Measurements from ENCODE around the gene B9D1. TPM values are rescaled to one million over a fixed set of nuclear protein-coding genes. Genes with fewer than 3 reads are reported as not detected.

The B9D1 gene
- total RNA-seq, 2 experiments from 2014 or later = 21.1 to 38.1 TPM

GRCh38 chr17:19322129-19322505 lies 40.4 kb downstream of the B9D1 start:
- DNase-seq (ENCODE audit: low spot score) = no peak
- TF ChIP-seq, protein P1, sequence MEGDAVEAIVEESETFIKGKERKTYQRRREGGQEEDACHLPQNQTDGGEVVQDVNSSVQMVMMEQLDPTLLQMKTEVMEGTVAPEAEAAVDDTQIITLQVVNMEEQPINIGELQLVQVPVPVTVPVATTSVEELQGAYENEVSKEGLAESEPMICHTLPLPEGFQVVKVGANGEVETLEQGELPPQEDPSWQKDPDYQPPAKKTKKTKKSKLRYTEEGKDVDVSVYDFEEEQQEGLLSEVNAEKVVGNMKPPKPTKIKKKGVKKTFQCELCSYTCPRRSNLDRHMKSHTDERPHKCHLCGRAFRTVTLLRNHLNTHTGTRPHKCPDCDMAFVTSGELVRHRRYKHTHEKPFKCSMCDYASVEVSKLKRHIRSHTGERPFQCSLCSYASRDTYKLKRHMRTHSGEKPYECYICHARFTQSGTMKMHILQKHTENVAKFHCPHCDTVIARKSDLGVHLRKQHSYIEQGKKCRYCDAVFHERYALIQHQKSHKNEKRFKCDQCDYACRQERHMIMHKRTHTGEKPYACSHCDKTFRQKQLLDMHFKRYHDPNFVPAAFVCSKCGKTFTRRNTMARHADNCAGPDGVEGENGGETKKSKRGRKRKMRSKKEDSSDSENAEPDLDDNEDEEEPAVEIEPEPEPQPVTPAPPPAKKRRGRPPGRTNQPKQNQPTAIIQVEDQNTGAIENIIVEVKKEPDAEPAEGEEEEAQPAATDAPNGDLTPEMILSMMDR (conservative IDR thresholded peaks at IDR 0.05; ENCODE audit: low read length) = 0 out of 2 replicates have a peak, but pooled peaks have one; percentile 12
- no peak for TF ChIP-seq EZH2phosphoT487 (IDR thresholded peaks at IDR 0.05; ENCODE audit: borderline replicate concordance, low read depth, low read length)
- BruUV-seq (replicated peaks) = no TSS peak
- Histone ChIP-seq H3K4me3 (ENCODE audit: low read depth, low read length, poor library complexity, severe bottlenecking) (no peak overlapping the region), H3K4me1 (ENCODE audit: insufficient read depth, low read length, poor library complexity, severe bottlenecking) (peaks cover 11% of the 10 kb centered on the region), H3K27ac (ENCODE audit: low read depth, low read length, poor library complexity, severe bottlenecking) (no peak overlapping the region), H3K79me2 (ENCODE audit: insufficient read depth, low read depth, low read length) (no peaks in the 10 kb centered on the region), H3K4me2 (ENCODE audit: low read length) (no peak overlapping the region), H2AFZ (ENCODE audit: low read length) (no peak overlapping the region), H3K9me2 (ENCODE audit: insufficient read depth, low read length) (no peaks in the 10 kb centered on the region), H3K36me3 (ENCODE audit: insufficient read depth, low read length) (no peaks in the 10 kb centered on the region), H4K20me1 (ENCODE audit: insufficient read depth, low read length) (no peaks in the 10 kb centered on the region), H3K9me3 (ENCODE audit: low read length) (peaks cover 10% of the 10 kb centered on the region; the same call in 1 of the 2 replicates)
- POLR2A ChIA-PET = interaction anchor here (0.7 to 1.1 kb wide), 2 partner anchors 8 to 1001 kb away, joined by 3 read pairs; no protein-coding TSS in a partner anchor
- CTCF ChIA-PET (ENCODE audit: unreplicated experiment) = no interaction called here
- intact Hi-C loops (cut with micrococcal nuclease; ENCODE audit: unreplicated experiment) = no loop called here

DNA sequence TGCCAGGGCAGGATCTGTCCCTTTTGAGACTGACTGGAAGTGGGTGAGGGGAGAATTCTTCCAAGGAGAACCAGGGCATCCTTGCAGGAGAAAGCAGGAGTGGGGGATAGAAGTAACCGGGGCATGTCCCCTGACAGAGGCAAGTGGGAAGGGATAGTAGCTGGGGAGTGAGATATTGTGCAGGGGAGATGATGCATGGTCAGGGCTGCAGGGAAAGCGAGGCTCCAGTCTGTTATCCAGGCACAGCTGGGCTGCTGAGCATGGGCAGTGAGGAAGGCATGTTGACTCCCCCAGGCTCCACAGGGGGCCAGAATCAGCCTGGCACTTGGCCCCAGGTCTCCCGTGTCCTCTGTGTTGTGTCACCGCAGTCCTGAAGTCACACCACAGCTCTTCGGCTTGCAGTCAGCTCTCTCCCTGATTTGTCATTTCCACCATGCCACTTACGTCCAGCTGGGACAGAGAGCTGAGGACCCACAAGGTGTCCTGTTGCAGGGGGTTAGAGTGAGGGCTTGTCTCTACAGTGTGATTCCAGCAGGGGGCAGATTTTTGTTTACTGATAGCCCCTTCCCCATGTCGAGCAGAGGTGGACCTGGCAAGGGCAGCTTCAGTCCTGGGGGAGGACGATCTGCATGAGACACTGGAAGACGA lies 40.9 kb downstream of the B9D1 start:
- POLR2A ChIA-PET = interaction anchor here (1.1 kb wide), 1 partner anchor 9 kb away, joined by 3 read pairs; no protein-coding TSS in a partner anchor
- no peaks in the 10 kb centered on the region for H3K36me3 ChIP-seq (ENCODE audit: insufficient read depth, low read length)
- H3K4me3 ChIP-seq (ENCODE audit: low read depth, low read length, poor library complexity, severe bottlenecking) = no peak overlapping the region
- DNase-seq (ENCODE audit: low spot score) = no peak
- H3K79me2 ChIP-seq (ENCODE audit: insufficient read depth, low read depth, low read length) = no peaks in the 10 kb centered on the region
- no TSS peak for BruUV-seq (replicated peaks)
- H3K4me2 ChIP-seq (ENCODE audit: low read length) = no peak overlapping the region
- intact Hi-C loops (cut with micrococcal nuclease; ENCODE audit: unreplicated experiment) = no loop called here
- peaks cover 16% of the 10 kb centered on the region for H3K4me1 ChIP-seq (ENCODE audit: insufficient read depth, low read length, poor library complexity, severe bottlenecking)
- H3K27ac ChIP-seq (ENCODE audit: low read depth, low read length, poor library complexity, severe bottlenecking) = no peak overlapping the region
- H3K9me2 ChIP-seq (ENCODE audit: insufficient read depth, low read length) = no peaks in the 10 kb centered on the region
- no peak overlapping the region for H2AFZ ChIP-seq (ENCODE audit: low read length)
- CTCF ChIA-PET (ENCODE audit: unreplicated experiment) = interaction anchor here (0.6 kb wide), 1 partner anchor 17 kb away, joined by 3 read pairs; no protein-coding TSS in a partner anchor
- H4K20me1 ChIP-seq (ENCODE audit: insufficient read depth, low read length) = no peaks in the 10 kb centered on the region
- H3K9me3 ChIP-seq (ENCODE audit: low read length) = peaks cover 10% of the 10 kb centered on the region; the same call in 1 of the 2 replicates
- TF ChIP-seq, protein P1 (conservative IDR thresholded peaks at IDR 0.05; ENCODE audit: low read length) = peak; percentile 52
- TF ChIP-seq EZH2phosphoT487 (IDR thresholded peaks at IDR 0.05; ENCODE audit: borderline replicate concordance, low read depth, low read length) = no peak

DNA sequence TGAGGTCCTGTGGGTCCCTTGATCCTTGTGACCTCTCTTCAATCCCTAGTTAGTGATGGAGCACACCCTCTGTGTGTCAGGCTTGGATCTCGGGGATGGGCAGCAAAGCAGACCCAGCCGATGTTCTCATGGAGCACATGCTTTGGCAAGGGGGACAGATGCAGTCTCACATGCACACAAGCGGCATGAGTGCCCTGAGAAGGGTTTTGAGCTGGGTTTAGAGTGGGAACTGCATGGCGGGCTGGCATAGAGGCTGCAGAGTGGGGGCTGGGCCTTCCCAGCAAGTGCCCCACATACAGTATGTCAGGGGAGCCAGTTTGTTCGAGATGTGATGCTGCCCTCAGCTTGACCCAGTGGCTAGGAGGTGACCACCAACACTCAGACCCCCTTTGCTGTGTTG lies 41.6 kb downstream of the B9D1 start:
- Histone ChIP-seq H3K27ac (ENCODE audit: low read depth, low read length, poor library complexity, severe bottlenecking) (no peak overlapping the region), H3K79me2 (ENCODE audit: insufficient read depth, low read depth, low read length) (no peaks in the 10 kb centered on the region), H3K9me2 (ENCODE audit: insufficient read depth, low read length) (no peaks in the 10 kb centered on the region), H4K20me1 (ENCODE audit: insufficient read depth, low read length) (no peaks in the 10 kb centered on the region), H3K4me2 (ENCODE audit: low read length) (no peak overlapping the region), H3K9me3 (ENCODE audit: low read length) (peaks cover 7% of the 10 kb centered on the region; the same call in 1 of the 2 replicates), H2AFZ (ENCODE audit: low read length) (no peak overlapping the region), H3K4me1 (ENCODE audit: insufficient read depth, low read length, poor library complexity, severe bottlenecking) (peaks cover 21% of the 10 kb centered on the region), H3K36me3 (ENCODE audit: insufficient read depth, low read length) (no peaks in the 10 kb centered on the region), H3K4me3 (ENCODE audit: low read depth, low read length, poor library complexity, severe bottlenecking) (no peak overlapping the region)
- BruUV-seq (replicated peaks) = no TSS peak
- intact Hi-C loops (cut with micrococcal nuclease; ENCODE audit: unreplicated experiment) = no loop called here
- ChIA-PET POLR2A (interaction anchor here (0.5 to 1.1 kb wide), 2 partner anchors 13 to 82 kb away, joined by 3 read pairs; no protein-coding TSS in a partner anchor), CTCF (ENCODE audit: unreplicated experiment) (interaction anchor here (0.6 kb wide), 1 partner anchor 17 kb away, joined by 3 read pairs; no protein-coding TSS in a partner anchor)
- no peak for TF ChIP-seq EZH2phosphoT487 (IDR thresholded peaks at IDR 0.05; ENCODE audit: borderline replicate concordance, low read depth, low read length)
- TF ChIP-seq, protein P1 (conservative IDR thresholded peaks at IDR 0.05; ENCODE audit: low read length) = no peak
- DNase-seq (ENCODE audit: low spot score) = no peak

All from OCI-LY7 (cell line).